Psoas muscle (tissue), 8 donors: ENCODE results near the gene FLVCR1. TPM values are rescaled to one million over a fixed set of nuclear protein-coding genes. Genes with fewer than 3 reads are reported as not detected.

ENCODE experiments used
- ATAC-seq, 4 donors: fragments of 200-7000 bp; cut with Tn5 transposase; one replicate each; pipeline ENCODE4 v1.9.1; 2020; ENCODE audit warnings: moderate library complexity in 3 of 4, mild to moderate bottlenecking in 2 of 4
- DNase-seq, 2 donors: peaks; one replicate each; pipeline ENCODE4 v3.0.0-alpha.2; 2020
- H3K27ac ChIP-seq: fragments of 200-600 bp; one replicate; pipeline ENCODE4 v1.8.0; 2022
- H3K27me3 ChIP-seq, 3 donors: fragments of 200-600 bp in 1 of 3; one replicate each; pipeline versions ENCODE4 v1.6.1 to v1.8.0; 2013 to 2022; ENCODE audit warnings: low read length in 2 of 3, mild to moderate bottlenecking in 2 of 3, moderate library complexity in 1 of 3; ENCODE audit not compliant: insufficient read depth in 3 of 3
- H3K36me3 ChIP-seq, 2 donors: fragments of 200-600 bp in 1 of 2; one replicate each; pipeline versions ENCODE4 v1.6.1 to v1.8.0; 2013 to 2022; ENCODE audit warnings: low read depth in 1 of 2, mild to moderate bottlenecking in 1 of 2, moderate library complexity in 1 of 2; ENCODE audit not compliant: insufficient read depth in 1 of 2
- H3K4me1 ChIP-seq: fragments of 200-600 bp; one replicate; pipeline ENCODE4 v1.8.0; 2022
- H3K4me3 ChIP-seq: fragments of 200-600 bp; one replicate; pipeline ENCODE4 v1.8.0; 2022; ENCODE audit warnings: mild to moderate bottlenecking
- H3K9me3 ChIP-seq: fragments of 200-600 bp; one replicate; pipeline ENCODE4 v1.8.0; 2022
- CTCF ChIP-seq: fragments of 200-600 bp; IDR thresholded peaks from one replicate; pipeline ENCODE4 v1.8.0; 2022; ENCODE audit warnings: antibody characterized with exemption
- WGBS, 3 donors: extraction: QIAGEN DNeasy Blood & Tissue Kit; methylation state at CpG; one replicate each; pipeline versions ENCODE4 v1.1.6 to v1.1.7; 2013; 5-methylcytosine and 5-hydroxymethylcytosine counted together
- intact Hi-C, 2 donors: fragments of 100-400 bp; cut with DNase I; formaldehyde crosslinking; loops; one replicate each; pipeline versions ENCODE4 v1.11.0 to v1.14.2; 2022
- long read RNA-seq, 2 donors: library from polyadenylated mRNA; unstranded; transcript quantifications; one replicate each; pipeline ENCODE4 v2.0.0, GENCODE V29; 2021
- polyA plus RNA-seq, 3 donors: library from polyadenylated mRNA; stranded (reverse); fragments of 200-250 nt; gene quantifications; one replicate each; pipeline ENCODE4 v1.2.3, GENCODE V29; 2013
- total RNA-seq, 4 donors: library from RNA; stranded (reverse); fragmentation: NEBNext Ultra II Directional in 2 of 4; extraction: Animal tissue kit (Norgen Biotek cat#: 25700) in 2 of 4; gene quantifications; one replicate each; pipeline versions ENCODE4 v1.2.1 to v1.2.4, GENCODE V29; 2021 to 2023
- donor health status: healthy with polysubstance abuse.
- donor health status: DM: no; HTN: no; CAD: no; lungs with moderate emphysema.
- donor health status: Bipolar disorder and iron deficiency.
- donor health status: healthy.
- donor health status: DM: yes; HTN: yes; CAD: no.
- donor health status: DM: no; HTN: no; CAD: no.
- donor health status: DM: no; HTN: no; CAD: no.
- donor health status: DM: yes; HTN: yes; CAD: no.

Gene FLVCR1
- total RNA-seq: 1 to 10 TPM; 1.3 to 2.6 (median 1.6) TPM
- polyA plus RNA-seq: 1 to 10 TPM in 2 of 3 donors, under 1 TPM in 1; 0.52 to 2.3 (median 1.3) TPM
- long read RNA-seq, donor 1: 0 reads
- long read RNA-seq, donor 2, full-length matches to known transcripts: 2 of 2 reads
- long read RNA-seq, donor 2, partial matches to known transcripts: 0 of 2 reads
- long read RNA-seq, donor 2, other reads (novel, unspliced or antisense): 0 of 2 reads

- Histone ChIP-seq H3K36me3 (no peaks in the 10 kb centered on the region), H3K4me3 (peak within 1 kb of the TSS; percentile 88), H3K4me1 (peaks cover 2% of the 10 kb centered on the region), H3K9me3 (no peaks in the 10 kb centered on the region), H3K27me3 (no peaks in the 10 kb centered on the region), H3K27ac (peak within 1 kb of the TSS; percentile 85)
- ATAC-seq (peak; percentile 100), DNase-seq (peak; percentile 98)
- WGBS, 3 donors: 0 to 1% (median 0%) methylated on average over 42 to 54 of the region's 54 CpGs
- no peak for TF ChIP-seq CTCF
- intact Hi-C loops: loop anchor here in 1 of 2 donors (5.0 kb wide), 1 partner anchor 124 kb away; no protein-coding TSS in a partner anchor
Measured at GRCh38 chr1:212857992-212858460, at the start of gene FLVCR1. Gene FLVCR1 (plus strand): TSS chr1:212858275. CDS start chr1:212858453, 178 bp downstream.

- TF ChIP-seq CTCF: peak; percentile 43
- Histone ChIP-seq H3K4me3 (no peak overlapping the region), H3K27ac (no peak overlapping the region), H3K9me3 (no peaks in the 10 kb centered on the region), H3K27me3 (no peaks in the 10 kb centered on the region), H3K36me3 (peaks cover 6 to 41% of the 10 kb centered on the region in 2 donors), H3K4me1 (no peaks in the 10 kb centered on the region)
- DNase-seq (no peak), ATAC-seq (peak in 1 of 4 donors; percentile 56)
- WGBS, 3 donors: 44 to 57% (median 49%) methylated on average over 5 of the region's 5 CpGs
- intact Hi-C loops: loop anchor here (2.0 to 5.0 kb wide), 2 partner anchors 180 to 183 kb away; no protein-coding TSS in a partner anchor
Measured at GRCh38 chr1:212814537-212815334, 43.3 kb upstream of the FLVCR1 start.

GRCh38 chr1:212816567-212817278 is 41.4 kb upstream of the FLVCR1 start:
- no peak for TF ChIP-seq CTCF
- Histone ChIP-seq H3K4me1 (no peaks in the 10 kb centered on the region), H3K27ac (no peak overlapping the region), H3K27me3 (no peaks in the 10 kb centered on the region), H3K36me3 (peaks cover 6 to 26% of the 10 kb centered on the region in 2 donors), H3K4me3 (no peak overlapping the region), H3K9me3 (no peaks in the 10 kb centered on the region)
- intact Hi-C loops: no loop called here
- DNase-seq (no peak), ATAC-seq (no peak)
- 88 to 94% (median 91%) methylated on average over 3 of the region's 3 CpGs for WGBS, 3 donors

- no peaks in the 10 kb centered on the region for H3K4me1 ChIP-seq
- no peak overlapping the region for H3K4me3 ChIP-seq
- H3K9me3 ChIP-seq: no peaks in the 10 kb centered on the region
- intact Hi-C loops: no loop called here
- no peak for TF ChIP-seq CTCF
- no peak for ATAC-seq
- no peak overlapping the region for H3K27ac ChIP-seq
- WGBS, 3 donors: 49 to 57% (median 54%) methylated on average over 5 of the region's 5 CpGs
- H3K27me3 ChIP-seq: no peaks in the 10 kb centered on the region
- peaks cover 0 to 3% of the 10 kb centered on the region in 2 donors for H3K36me3 ChIP-seq
- DNase-seq: no peak
Measured at GRCh38 chr1:212819726-212820125, 38.3 kb upstream of the FLVCR1 start.
